DND-41 (cell line): ENCODE data around the gene MVB12B.

ENCODE experiments used
- ATAC-seq: fragments of 200-7000 bp; cut with Tn5 transposase; 3 replicates; pipeline ENCODE4 v1.9.1; 2021; ENCODE audit warnings: low read depth; ENCODE audit not compliant: insufficient read depth
- DNase-seq: peaks from one replicate; pipeline ENCODE4 v3.0.0-alpha.2; 2020
- H2AFZ ChIP-seq: 2 replicates; pipeline ENCODE4 v1.6.0; 2012; ENCODE audit warnings: low read depth, low read length
- H3K27ac ChIP-seq: 2 replicates; pipeline ENCODE4 v1.5.1; 2012; ENCODE audit warnings: low read length, inconsistent platforms
- H3K27me3 ChIP-seq: fragments of 200-600 bp; sonication (generic); 2 replicates; pipeline ENCODE4 v1.6.0; 2012; ENCODE audit warnings: low read length, mild to moderate bottlenecking, inconsistent platforms; ENCODE audit not compliant: insufficient read depth, poor library complexity
- H3K36me3 ChIP-seq: 2 replicates; pipeline ENCODE4 v1.5.1; 2012; ENCODE audit warnings: low read length, inconsistent platforms; ENCODE audit not compliant: insufficient read depth
- H3K4me1 ChIP-seq: 2 replicates; pipeline ENCODE4 v1.5.1; 2012; ENCODE audit warnings: mild to moderate bottlenecking, low read length; ENCODE audit not compliant: insufficient read depth
- H3K4me2 ChIP-seq: 2 replicates; pipeline ENCODE4 v1.6.0; 2012; ENCODE audit warnings: mild to moderate bottlenecking, moderate library complexity, low read length, inconsistent platforms; ENCODE audit not compliant: insufficient read depth
- H3K4me3 ChIP-seq, 2 experiments: fragments of 200-600 bp in 1 of 2; shearing (Covaris generic) in 1 of 2; 2 replicates each; pipeline ENCODE4 v1.5.1; 2012 to 2016; ENCODE audit warnings: inconsistent platforms in 2 of 2, low read length in 2 of 2, mild to moderate bottlenecking in 2 of 2, low read depth in 1 of 2, moderate library complexity in 1 of 2
- H3K79me2 ChIP-seq: 2 replicates; pipeline ENCODE4 v1.6.0; 2012; ENCODE audit warnings: low read length, inconsistent platforms; ENCODE audit not compliant: insufficient read depth
- H3K9ac ChIP-seq: 2 replicates; pipeline ENCODE4 v1.6.0; 2012; ENCODE audit warnings: low read depth, mild to moderate bottlenecking, inconsistent platforms, low read length, moderate library complexity
- H3K9me3 ChIP-seq: 2 replicates; pipeline ENCODE4 v1.5.1; 2012; ENCODE audit warnings: low read length, moderate library complexity, mild to moderate bottlenecking, inconsistent platforms; ENCODE audit not compliant: insufficient read depth, severe bottlenecking
- H4K20me1 ChIP-seq: 2 replicates; pipeline ENCODE4 v1.6.0; 2012; ENCODE audit warnings: low read length; ENCODE audit not compliant: insufficient read depth
- CTCF ChIP-seq: IDR thresholded peaks from 2 replicates; pipeline ENCODE4 v1.5.1; 2012; ENCODE audit warnings: borderline replicate concordance, low read length, moderate library complexity, mild to moderate bottlenecking; ENCODE audit not compliant: poor library complexity, severe bottlenecking; ENCODE audit errors: extremely low read depth
- EZH2 ChIP-seq: IDR thresholded peaks from 3 replicates; pipeline ENCODE4 v1.6.1; 2012; ENCODE audit warnings: borderline replicate concordance, low read depth, mild to moderate bottlenecking, moderate library complexity, low read length, inconsistent platforms; ENCODE audit not compliant: severe bottlenecking

Gene MVB12B

GRCh38 chr9:126508171-126508591, 181.6 kb downstream of the MVB12B start:
- Histone ChIP-seq H3K27me3 (peaks cover 3% of the 10 kb centered on the region), H3K9me3 (no peaks in the 10 kb centered on the region), H3K4me3 (no peak overlapping the region), H3K79me2 (no peaks in the 10 kb centered on the region), H3K36me3 (no peaks in the 10 kb centered on the region), H4K20me1 (no peaks in the 10 kb centered on the region), H3K4me2 (no peak overlapping the region), H3K9ac (no peak overlapping the region), H3K27ac (no peak overlapping the region), H2AFZ (no peak overlapping the region), H3K4me1 (no peaks in the 10 kb centered on the region)
- TF ChIP-seq CTCF: no peak
- no peak for TF ChIP-seq EZH2
- DNase-seq (no peak), ATAC-seq (no peak)

GRCh38 chr9:126508928-126509327, 182.3 kb downstream of the MVB12B start:
- no peaks in the 10 kb centered on the region for H4K20me1 ChIP-seq
- TF ChIP-seq CTCF (no peak), EZH2 (no peak)
- no peaks in the 10 kb centered on the region for H3K79me2 ChIP-seq
- no peaks in the 10 kb centered on the region for H3K4me1 ChIP-seq
- no peak overlapping the region for H3K4me3 ChIP-seq
- ATAC-seq: no peak
- no peak overlapping the region for H3K9ac ChIP-seq
- H3K4me2 ChIP-seq: no peak overlapping the region
- peaks cover 3% of the 10 kb centered on the region for H3K27me3 ChIP-seq
- no peaks in the 10 kb centered on the region for H3K9me3 ChIP-seq
- no peaks in the 10 kb centered on the region for H3K36me3 ChIP-seq
- no peak overlapping the region for H3K27ac ChIP-seq
- no peak overlapping the region for H2AFZ ChIP-seq
- no peak for DNase-seq

DNA sequence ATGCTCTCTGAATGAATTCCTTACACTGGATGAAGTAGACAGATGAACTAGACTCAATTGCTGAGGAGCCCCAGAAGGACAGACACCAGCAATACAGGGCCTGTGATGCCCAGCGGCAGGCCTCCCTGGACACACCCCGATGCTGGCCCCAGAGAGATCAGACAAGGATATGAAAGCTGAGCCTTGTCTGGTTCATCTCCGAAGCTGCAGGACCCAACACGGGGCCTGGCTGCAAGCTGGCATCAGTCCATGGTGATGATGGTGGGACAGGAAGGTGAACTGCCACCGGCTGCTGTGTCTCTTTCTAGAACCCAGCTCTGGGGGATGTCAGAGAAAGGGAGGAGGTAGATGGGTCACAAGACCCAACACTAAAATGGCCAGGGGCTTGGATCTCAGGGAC, 183.1 kb downstream of the MVB12B start:
- H3K9me3 ChIP-seq: no peaks in the 10 kb centered on the region
- H3K27me3 ChIP-seq: peaks cover 3% of the 10 kb centered on the region
- no peak for TF ChIP-seq EZH2
- no peak for TF ChIP-seq CTCF
- no peak for DNase-seq
- no peak overlapping the region for H3K9ac ChIP-seq
- no peaks in the 10 kb centered on the region for H3K36me3 ChIP-seq
- H3K4me3 ChIP-seq: no peak overlapping the region
- H3K4me1 ChIP-seq: no peaks in the 10 kb centered on the region
- no peaks in the 10 kb centered on the region for H3K79me2 ChIP-seq
- no peak for ATAC-seq
- H3K4me2 ChIP-seq: no peak overlapping the region
- H3K27ac ChIP-seq: no peak overlapping the region
- H4K20me1 ChIP-seq: no peaks in the 10 kb centered on the region
- H2AFZ ChIP-seq: no peak overlapping the region

DNA sequence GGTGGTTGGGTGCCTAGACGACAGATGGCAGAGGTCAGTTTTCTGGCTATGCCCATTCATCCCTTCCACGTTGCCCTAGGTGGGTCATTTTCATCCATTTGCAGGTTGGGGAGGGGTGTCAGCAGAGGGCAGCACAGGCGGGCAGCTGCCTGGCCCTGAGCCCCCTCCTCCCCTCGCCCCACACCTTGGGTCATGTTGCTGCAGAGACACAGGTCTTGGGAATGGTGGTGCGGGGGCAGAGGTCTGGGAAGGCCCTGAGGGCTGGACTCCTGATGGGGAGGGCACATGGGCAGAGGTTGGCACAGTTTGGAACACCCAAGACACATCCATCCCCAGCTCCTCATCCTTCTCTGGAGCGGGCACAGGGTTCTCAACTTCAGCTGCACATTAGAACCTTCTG, 183.9 kb downstream of the MVB12B start:
- Histone ChIP-seq H3K4me2 (no peak overlapping the region), H3K4me3 (no peak overlapping the region), H3K9me3 (no peaks in the 10 kb centered on the region), H3K27ac (no peak overlapping the region), H3K79me2 (no peaks in the 10 kb centered on the region), H3K9ac (no peak overlapping the region), H3K4me1 (no peaks in the 10 kb centered on the region), H2AFZ (no peak overlapping the region), H3K27me3 (peaks cover 3% of the 10 kb centered on the region), H4K20me1 (no peaks in the 10 kb centered on the region), H3K36me3 (no peaks in the 10 kb centered on the region)
- no peak for DNase-seq
- no peak for ATAC-seq
- no peak for TF ChIP-seq CTCF
- no peak for TF ChIP-seq EZH2
